ENCODE results near the gene CENPM. TPM values are rescaled to one million over a fixed set of nuclear protein-coding genes. Genes with fewer than 3 reads are reported as not detected.

CENPM gene
- total and polyA plus RNA-seq, 4 donors: 0.17 to 26.3 (median 2.3) TPM

- TF ChIP-seq GABPA (IDR thresholded peaks at IDR 0.05 in 1 of 2, conservative IDR thresholded peaks at IDR 0.05 in 1 of 2) (no peak), RXRA (IDR thresholded peaks at IDR 0.05) (no peak), MAX (IDR thresholded peaks at IDR 0.05) (no peak), SP1 (IDR thresholded peaks at IDR 0.05) (no peak), NR2F2 (IDR thresholded peaks at IDR 0.05) (no peak), JUND (IDR thresholded peaks at IDR 0.05) (no peak), HNF4A (conservative IDR thresholded peaks at IDR 0.05) (no peak), TAF1 (conservative IDR thresholded peaks at IDR 0.05) (no peak)
These were observed 33.8 kb downstream of the CENPM start (continued) for GRCh38 chr22:41913040-41913719.

- Histone ChIP-seq H3K27me3 (ENCODE audit: control insufficient read depth in 4 of 4, insufficient read depth in 4 of 4, low read length in 3 of 4) (peaks cover 4 to 12% (median 8%) of the 10 kb centered on the region in 4 donors), H3K9ac (ENCODE audit: low read depth in 1 of 2, low read length in 2 of 2) (no peak overlapping the region), H3K27ac (ENCODE audit: low read depth in 1 of 2, low read length in 2 of 2) (no peak overlapping the region), H3K4me1 (ENCODE audit: control insufficient read depth in 4 of 4, insufficient read depth in 4 of 4, low read length in 3 of 4) (peaks cover 6 to 24% (median 14%) of the 10 kb centered on the region in 4 donors), H3K36me3 (ENCODE audit: control insufficient read depth in 4 of 4, insufficient read depth in 3 of 4, low read depth in 1 of 4, low read length in 3 of 4) (no peaks in the 10 kb centered on the region), H3K4me3 (ENCODE audit: low read depth in 1 of 3, low read length in 3 of 3) (no peak overlapping the region), H3K9me3 (ENCODE audit: control insufficient read depth in 4 of 4, low read length in 3 of 4) (no peaks in the 10 kb centered on the region)
- TF ChIP-seq FOXA2 (IDR thresholded peaks at IDR 0.05) (no peak), RAD21 (IDR thresholded peaks at IDR 0.05) (no peak), GABPA (IDR thresholded peaks at IDR 0.05 in 1 of 2, conservative IDR thresholded peaks at IDR 0.05 in 1 of 2) (no peak)
- no peak for DNase-seq (ENCODE audit: low spot score)
- WGBS: 73% methylated on average over 9 of the region's 9 CpGs
These were observed 34.5 kb downstream of the CENPM start for GRCh38 chr22:41912338-41913039.

- Histone ChIP-seq H3K9ac (ENCODE audit: low read depth in 1 of 2, low read length in 2 of 2) (no peak overlapping the region), H3K4me3 (ENCODE audit: low read depth in 1 of 3, low read length in 3 of 3) (peak overlapping the region in 1 of 3 donors; percentile 20), H3K27ac (ENCODE audit: low read depth in 1 of 2, low read length in 2 of 2) (no peak overlapping the region), H3K27me3 (ENCODE audit: control insufficient read depth in 4 of 4, insufficient read depth in 4 of 4, low read length in 3 of 4) (peaks cover 4 to 11% (median 8%) of the 10 kb centered on the region in 4 donors), H3K36me3 (ENCODE audit: control insufficient read depth in 4 of 4, insufficient read depth in 3 of 4, low read depth in 1 of 4, low read length in 3 of 4) (peaks cover 0 to 5% (median 0%) of the 10 kb centered on the region in 4 donors), H3K4me1 (ENCODE audit: control insufficient read depth in 4 of 4, insufficient read depth in 4 of 4, low read length in 3 of 4) (peaks cover 6 to 24% (median 14%) of the 10 kb centered on the region in 4 donors), H3K9me3 (ENCODE audit: control insufficient read depth in 4 of 4, low read length in 3 of 4) (no peaks in the 10 kb centered on the region)
- TF ChIP-seq TAF1 (conservative IDR thresholded peaks at IDR 0.05) (no peak), HNF4G (IDR thresholded peaks at IDR 0.05) (no peak), ATF3 (IDR thresholded peaks at IDR 0.05) (no peak), JUND (IDR thresholded peaks at IDR 0.05) (no peak), YY1 (IDR thresholded peaks at IDR 0.05) (no peak), HNF4A (conservative IDR thresholded peaks at IDR 0.05) (no peak), REST (IDR thresholded peaks at IDR 0.05) (no peak), FOXA1 (IDR thresholded peaks at IDR 0.05) (no peak), GABPA (IDR thresholded peaks at IDR 0.05 in 1 of 2, conservative IDR thresholded peaks at IDR 0.05 in 1 of 2) (no peak), CTCF (IDR thresholded peaks at IDR 0.05; ENCODE audit: low read depth, low read length, missing input control) (no peak), MAX (IDR thresholded peaks at IDR 0.05) (no peak), EGR1 (IDR thresholded peaks at IDR 0.05; ENCODE audit: low read depth in 2 of 2) (no peak), NR2F2 (IDR thresholded peaks at IDR 0.05) (no peak), ZBTB33 (IDR thresholded peaks at IDR 0.05) (no peak)
- DNase-seq (ENCODE audit: low spot score): no peak
- WGBS: 12% methylated on average over 37 of the region's 37 CpGs
These were observed 35.8 kb downstream of the CENPM start for GRCh38 chr22:41911001-41911611.
